Caco-2 (cell line): ENCODE data around the gene ALKAL2. TPM values are rescaled to one million over a fixed set of nuclear protein-coding genes. Genes with fewer than 3 reads are reported as not detected.
A peak's percentile ranks its signal among the peaks of the same experiment; 100 is the strongest.

ENCODE experiments used
- BruUV-seq: library from RNA; stranded (reverse); fragments of 400-500 nt; replicated peaks from 2 replicates; lab custom pipeline; 2021; lab: Mats Ljungman, UMichigan
- CTCF ChIA-PET: fragments of 300-600 bp; sonication (Branson Sonifier 250); formaldehyde crosslinking; loops from one replicate; lab custom pipeline; 2022; ENCODE audit warnings: antibody characterized with exemption; lab: Charles Lee
- POLR2A ChIA-PET: fragments of 300-600 bp; sonication (Branson Sonifier 250); formaldehyde crosslinking; loops from one replicate; lab custom pipeline; 2022; ENCODE audit warnings: antibody characterized with exemption; lab: Charles Lee
- DNase-seq, 2 experiments: peaks; one replicate each; pipeline versions ENCODE4 v3.0.0 to v3.0.0-alpha.2; 2020 to 2022
- H3K27me3 ChIP-seq: replicated peaks from 2 replicates; pipeline ENCODE4 v1.6.0; 2011; ENCODE audit warnings: low read length; ENCODE audit not compliant: control insufficient read depth, insufficient read depth
- H3K36me3 ChIP-seq: 2 replicates; pipeline ENCODE4 v1.5.1; 2011; ENCODE audit warnings: low read length; ENCODE audit not compliant: control insufficient read depth, insufficient read depth
- H3K4me1 ChIP-seq: fragments of 250-450 bp; sonication (Bioruptor Pico); 2 replicates; pipeline ENCODE4 v1.5.1; 2020; ENCODE audit warnings: mild to moderate bottlenecking
- H3K4me3 ChIP-seq: 2 replicates; pipeline ENCODE4 v1.5.1; 2011; ENCODE audit warnings: low read depth, mild to moderate bottlenecking, control low read depth, low read length
- H3K9me3 ChIP-seq: fragments of 250-450 bp; sonication (Bioruptor Pico); 2 replicates; pipeline ENCODE4 v1.5.1; 2020; ENCODE audit warnings: mild to moderate bottlenecking, moderate library complexity
- H3K27ac Mint-ChIP-seq: one replicate; pipeline ENCODE4 v1.8.0; 2022; ENCODE audit warnings: mixed read lengths; ENCODE audit not compliant: unreplicated experiment
- H3K27me3 Mint-ChIP-seq: one replicate; pipeline ENCODE4 v1.8.0; 2022; ENCODE audit warnings: mixed read lengths; ENCODE audit not compliant: insufficient read depth, unreplicated experiment
- H3K36me3 Mint-ChIP-seq: one replicate; pipeline ENCODE4 v1.8.0; 2022; ENCODE audit warnings: mild to moderate bottlenecking, mixed read lengths; ENCODE audit not compliant: insufficient read depth, unreplicated experiment
- H3K4me1 Mint-ChIP-seq: one replicate; pipeline ENCODE4 v1.8.0; 2022; ENCODE audit warnings: low read depth, mixed read lengths; ENCODE audit not compliant: unreplicated experiment
- H3K4me3 Mint-ChIP-seq: one replicate; pipeline ENCODE4 v1.8.0; 2022; ENCODE audit warnings: mild to moderate bottlenecking, moderate library complexity, mixed read lengths; ENCODE audit not compliant: unreplicated experiment
- H3K9me3 Mint-ChIP-seq: one replicate; pipeline ENCODE4 v1.8.0; 2022; ENCODE audit warnings: mixed read lengths; ENCODE audit not compliant: unreplicated experiment
- CTCF ChIP-seq, 2 experiments: fragments of 200-600 bp in 1 of 2; IDR thresholded peaks; 1 replicate in 1 of 2; 2 replicates in 1 of 2; pipeline versions ENCODE4 v1.5.1 to v1.8.0; 2011 to 2022; ENCODE audit warnings: antibody characterized with exemption in 1 of 2, control low read depth in 1 of 2, inconsistent platforms in 1 of 2, low read depth in 1 of 2, low read length in 1 of 2, mild to moderate bottlenecking in 1 of 2, moderate library complexity in 1 of 2; ENCODE audit not compliant: insufficient read depth in 1 of 2, severe bottlenecking in 1 of 2, unreplicated experiment in 1 of 2
- intact Hi-C: fragments of 100-400 bp; cut with micrococcal nuclease; formaldehyde crosslinking; loops from one replicate; pipeline ENCODE4 v1.10.0; 2022; ENCODE audit not compliant: unreplicated experiment
- total RNA-seq: library from RNA; stranded (reverse); gene quantifications from 2 replicates; pipeline ENCODE4 v1.2.3, GENCODE V29; 2022

The ALKAL2 gene
- total RNA-seq, 1 experiment from 2014 or later: not detected

GRCh38 chr2:289362-290089, 1.6 kb upstream of the ALKAL2 start:
- no TSS peak for BruUV-seq
- Mint-ChIP-seq H3K4me1 (no peaks in the 10 kb centered on the region), H3K27ac (no peak overlapping the region), H3K27me3 (peaks cover 12% of the 10 kb centered on the region), H3K36me3 (no peaks in the 10 kb centered on the region), H3K4me3 (peak overlapping the region; percentile 67), H3K9me3 (no peaks in the 10 kb centered on the region)
- peak in 1 of 2 experiments; percentile 28 for DNase-seq
- ChIA-PET CTCF (interaction anchor here (1.5 to 1.7 kb wide), 2 partner anchors 43 kb away, joined by 5 to 6 read pairs; no protein-coding TSS in a partner anchor), POLR2A (no interaction called here)
- no peaks in the 10 kb centered on the region for H3K36me3 ChIP-seq
- no peaks in the 10 kb centered on the region for H3K9me3 ChIP-seq
- no peak for TF ChIP-seq CTCF (IDR thresholded peaks at IDR 0.05; ENCODE audit: insufficient read depth in 1 of 2, low read depth in 1 of 2, low read length in 1 of 2, severe bottlenecking in 1 of 2, unreplicated experiment in 1 of 2)
- H3K4me1 ChIP-seq: peaks cover 4% of the 10 kb centered on the region; the same call in 1 of the 2 replicates
- H3K27me3 ChIP-seq: no peaks in the 10 kb centered on the region; the same call in none of the 2 replicates
- peak overlapping the region; percentile 41 for H3K4me3 ChIP-seq
- intact Hi-C loops: loop anchor here (1.0 kb wide), 3 partner anchors 43 to 348 kb away; no protein-coding TSS in a partner anchor

GRCh38 chr2:288758-289361, 969 bp upstream of the ALKAL2 start:
- CTCF ChIA-PET: no interaction called here
- Histone ChIP-seq H3K4me3 (peak overlapping the region; percentile 41), H3K9me3 (no peaks in the 10 kb centered on the region), H3K36me3 (no peaks in the 10 kb centered on the region), H3K27me3 (no peaks in the 10 kb centered on the region; the same call in none of the 2 replicates), H3K4me1 (peaks cover 4% of the 10 kb centered on the region; the same call in 1 of the 2 replicates)
- TF ChIP-seq CTCF (IDR thresholded peaks at IDR 0.05; ENCODE audit: insufficient read depth in 1 of 2, low read depth in 1 of 2, low read length in 1 of 2, severe bottlenecking in 1 of 2, unreplicated experiment in 1 of 2): no peak
- Mint-ChIP-seq H3K9me3 (no peaks in the 10 kb centered on the region), H3K27ac (no peak overlapping the region), H3K36me3 (no peaks in the 10 kb centered on the region), H3K4me1 (no peaks in the 10 kb centered on the region), H3K27me3 (peaks cover 12% of the 10 kb centered on the region), H3K4me3 (peak overlapping the region; percentile 67)
- intact Hi-C loops: no loop called here
- no peak for DNase-seq
- POLR2A ChIA-PET: no interaction called here
- no TSS peak for BruUV-seq

GRCh38 chr2:287471-287885, 413 bp downstream of the ALKAL2 start:
- ChIA-PET CTCF (interaction anchor here (0.7 kb wide), 1 partner anchor 19 kb away, joined by 3 read pairs; no protein-coding TSS in a partner anchor), POLR2A (no interaction called here)
- Histone ChIP-seq H3K27me3 (no peaks in the 10 kb centered on the region; the same call in none of the 2 replicates), H3K4me3 (peak overlapping the region; percentile 26), H3K9me3 (no peaks in the 10 kb centered on the region), H3K36me3 (no peaks in the 10 kb centered on the region), H3K4me1 (peaks cover 4% of the 10 kb centered on the region; the same call in 1 of the 2 replicates)
- intact Hi-C loops: no loop called here
- DNase-seq: no peak
- peak overlapping the region; percentile 44 for H3K4me3 Mint-ChIP-seq
- no peak overlapping the region for H3K27ac Mint-ChIP-seq
- TF ChIP-seq CTCF (IDR thresholded peaks at IDR 0.05; ENCODE audit: insufficient read depth in 1 of 2, low read depth in 1 of 2, low read length in 1 of 2, severe bottlenecking in 1 of 2, unreplicated experiment in 1 of 2): no peak
- no peaks in the 10 kb centered on the region for H3K9me3 Mint-ChIP-seq
- H3K27me3 Mint-ChIP-seq: peaks cover 10% of the 10 kb centered on the region
- no peaks in the 10 kb centered on the region for H3K4me1 Mint-ChIP-seq
- BruUV-seq: no TSS peak
- H3K36me3 Mint-ChIP-seq: peaks cover 2% of the 10 kb centered on the region
